NT2/D1 (cell line): Measurements from ENCODE around the gene GAS5.

Experiments
- SUZ12 ChIP-seq: IDR thresholded peaks from 2 replicates; pipeline ENCODE4 v1.6.1; 2011; ENCODE audit not compliant: insufficient read length, insufficient read depth; ENCODE audit errors: extremely low read depth
- YY1 ChIP-seq: IDR thresholded peaks from 2 replicates; pipeline ENCODE4 v1.6.1; 2011; ENCODE audit not compliant: insufficient read length, insufficient read depth
- ZNF274 ChIP-seq: IDR thresholded peaks from 2 replicates; pipeline ENCODE4 v1.6.1; 2011; ENCODE audit warnings: mild to moderate bottlenecking, low read depth, low read length

DNA sequence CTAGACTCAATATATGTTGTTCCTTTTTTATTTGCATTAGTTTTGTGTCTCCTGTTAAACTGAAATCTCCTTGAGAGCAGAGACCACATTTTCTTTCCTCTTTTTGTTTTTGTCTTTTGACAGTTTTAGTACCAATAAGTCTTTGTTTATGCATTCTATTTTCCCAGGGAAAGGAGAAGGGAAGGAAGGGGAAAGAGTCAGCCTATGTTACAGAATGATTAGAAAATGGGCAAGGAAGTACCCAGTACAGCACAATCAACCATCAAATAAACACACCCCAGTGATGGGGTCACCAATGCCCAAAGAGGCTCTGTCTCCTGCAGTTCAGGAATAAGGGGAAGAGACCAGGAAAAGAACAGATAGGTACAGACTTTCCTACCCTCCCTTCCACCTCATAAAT lies 10.5 kb upstream of the GAS5 start:
- no peak for TF ChIP-seq YY1
- TF ChIP-seq ZNF274, result no peak
- TF ChIP-seq SUZ12, result no peak
